GM23338 (cell line): ENCODE data around the gene SPATA33. TPM values are rescaled to one million over a fixed set of nuclear protein-coding genes. Genes with fewer than 3 reads are reported as not detected.
A peak's percentile ranks its signal among the peaks of the same experiment; 100 is the strongest.

Experiments used
- ATAC-seq: fragments of 200-7000 bp; cut with Tn5 transposase; 3 replicates; pipeline ENCODE4 v1.9.1; 2020
- DNase-seq: peaks from one replicate; pipeline ENCODE4 v3.0.0-alpha.2; 2015; ENCODE audit warnings: low spot score
- H2AFZ ChIP-seq: fragments of 200-600 bp; sonication (generic); 2 replicates; pipeline ENCODE4 v1.8.0; 2016; ENCODE audit warnings: antibody characterized with exemption, mild to moderate bottlenecking, moderate library complexity
- H3F3A ChIP-seq: fragments of 200-600 bp; sonication (generic); replicated peaks from 2 replicates; pipeline ENCODE4 v1.8.0; 2017; ENCODE audit warnings: antibody characterized with exemption, mixed run types, low read depth
- H3K27ac ChIP-seq: fragments of 200-600 bp; sonication (generic); 2 replicates; pipeline ENCODE4 v1.6.1; 2016; ENCODE audit warnings: low read depth
- H3K27me3 ChIP-seq: fragments of 200-600 bp; sonication (generic); 2 replicates; pipeline ENCODE4 v1.8.0; 2016; ENCODE audit warnings: mild to moderate bottlenecking, mixed run types, moderate library complexity; ENCODE audit not compliant: insufficient read depth
- H3K36me3 ChIP-seq: fragments of 200-600 bp; sonication (generic); 2 replicates; pipeline ENCODE4 v1.8.0; 2016; ENCODE audit warnings: mild to moderate bottlenecking; ENCODE audit not compliant: insufficient read depth
- H3K4me1 ChIP-seq: fragments of 200-600 bp; sonication (generic); 2 replicates; pipeline ENCODE4 v1.8.0; 2016; ENCODE audit warnings: mild to moderate bottlenecking, moderate library complexity; ENCODE audit not compliant: insufficient read depth
- H3K4me2 ChIP-seq: fragments of 200-600 bp; sonication (generic); 2 replicates; pipeline ENCODE4 v1.7.1; 2017; ENCODE audit warnings: mixed run types
- H3K4me3 ChIP-seq: fragments of 200-600 bp; sonication (generic); 2 replicates; pipeline ENCODE4 v1.6.1; 2016; ENCODE audit warnings: mixed run types
- H3K79me2 ChIP-seq: fragments of 200-600 bp; sonication (generic); replicated peaks from 2 replicates; pipeline ENCODE4 v1.8.0; 2017; ENCODE audit warnings: mild to moderate bottlenecking; ENCODE audit not compliant: insufficient read depth
- H3K9me2 ChIP-seq: fragments of 200-600 bp; sonication (generic); 2 replicates; pipeline ENCODE4 v1.8.0; 2017; ENCODE audit not compliant: insufficient read depth
- H4K20me1 ChIP-seq: fragments of 200-600 bp; sonication (generic); replicated peaks from 2 replicates; pipeline ENCODE4 v1.8.0; 2017; ENCODE audit warnings: mild to moderate bottlenecking; ENCODE audit not compliant: insufficient read depth
- H3K27ac Mint-ChIP-seq: 2 replicates; pipeline ENCODE4 v1.8.0; 2020; ENCODE audit warnings: inconsistent platforms, mild to moderate bottlenecking, moderate library complexity, mixed read lengths
- H3K27me3 Mint-ChIP-seq: 3 replicates; pipeline ENCODE4 v1.8.0; 2022; ENCODE audit warnings: low read depth, mild to moderate bottlenecking, moderate library complexity, mixed read lengths, inconsistent platforms; ENCODE audit not compliant: insufficient read depth, poor library complexity
- H3K36me3 Mint-ChIP-seq: 3 replicates; pipeline ENCODE4 v1.8.0; 2021; ENCODE audit warnings: low read depth, mild to moderate bottlenecking, inconsistent platforms, moderate library complexity, mixed read lengths
- H3K4me1 Mint-ChIP-seq: 3 replicates; pipeline ENCODE4 v1.8.0; 2020; ENCODE audit warnings: mild to moderate bottlenecking, inconsistent platforms, mixed read lengths
- H3K4me3 Mint-ChIP-seq: 3 replicates; pipeline ENCODE4 v1.8.0; 2021; ENCODE audit warnings: moderate library complexity, mild to moderate bottlenecking, inconsistent platforms, mixed read lengths
- H3K9me3 Mint-ChIP-seq: 3 replicates; pipeline ENCODE4 v1.8.0; 2020; ENCODE audit warnings: moderate library complexity, mild to moderate bottlenecking, inconsistent platforms, mixed read lengths
- CREB1 ChIP-seq: fragments of 250-450 bp; sonication (Bioruptor Pico); IDR thresholded peaks from 2 replicates; pipeline ENCODE4 v1.5.0; 2020; ENCODE audit warnings: low read depth, mild to moderate bottlenecking, moderate library complexity
- EZH2 ChIP-seq: fragments of 200-600 bp; sonication (generic); IDR thresholded peaks from one replicate; pipeline ENCODE4 v1.8.0; 2017; ENCODE audit warnings: antibody characterized with exemption, mild to moderate bottlenecking, low read depth; ENCODE audit not compliant: unreplicated experiment
- EZH2phosphoT487 ChIP-seq: fragments of 200-600 bp; sonication (generic); IDR thresholded peaks from one replicate; pipeline ENCODE4 v1.8.1; 2018; ENCODE audit warnings: antibody characterized with exemption; ENCODE audit not compliant: unreplicated experiment
- NANOG ChIP-seq: IDR thresholded peaks from 2 replicates; pipeline ENCODE4 v1.6.1; 2016; ENCODE audit warnings: antibody characterized with exemption, borderline replicate concordance
- POLR2AphosphoS5 ChIP-seq: IDR thresholded peaks from 2 replicates; pipeline ENCODE4 v1.6.1; 2016; ENCODE audit warnings: antibody characterized with exemption, low read depth
- STAT1 ChIP-seq: IDR thresholded peaks from one replicate; pipeline ENCODE4 v1.6.1; 2016; ENCODE audit warnings: antibody characterized with exemption; ENCODE audit not compliant: unreplicated experiment
- ZNF331 ChIP-seq: fragments of 250-450 bp; sonication (Bioruptor Pico); IDR thresholded peaks from 2 replicates; pipeline ENCODE4 v1.5.0; 2020; ENCODE audit warnings: low read depth, mild to moderate bottlenecking, moderate library complexity
- polyA plus RNA-seq: library from polyadenylated mRNA; unstranded; fragments of >200 nt; fragmentation: Nextera tagmentation; extraction: Ambion mirVana; gene quantifications from 2 replicates; pipeline ENCODE4 v1.2.1, GENCODE V29; 2016
- total RNA-seq: library from RNA; depleted of rRNA; stranded (reverse); fragments of >200 nt; shearing (Covaris generic); gene quantifications from 2 replicates; pipeline ENCODE4 v1.2.3, GENCODE V29; 2014
- TF ChIP-seq, protein P1 (sequence below): IDR thresholded peaks from one replicate; pipeline ENCODE4 v1.6.1; 2018; ENCODE audit warnings: antibody characterized with exemption; ENCODE audit not compliant: unreplicated experiment
- TF ChIP-seq, protein P2 (sequence below), 2 experiments: fragments of 200-600 bp in 1 of 2; sonication (generic) in 1 of 2; conservative IDR thresholded peaks; 2 replicates each; pipeline versions ENCODE4 v1.5.1 to v1.6.1; 2016 to 2017; ENCODE audit warnings: antibody characterized with exemption in 2 of 2, low read depth in 2 of 2, mild to moderate bottlenecking in 2 of 2, moderate library complexity in 1 of 2
- TF ChIP-seq, protein P3 (sequence below): IDR thresholded peaks from 2 replicates; pipeline ENCODE4 v1.6.1; 2016; ENCODE audit warnings: antibody characterized with exemption

The SPATA33 gene
- total and polyA plus RNA-seq, 2 experiments from 2014 or later, result 5.8 to 17.4 TPM

DNA sequence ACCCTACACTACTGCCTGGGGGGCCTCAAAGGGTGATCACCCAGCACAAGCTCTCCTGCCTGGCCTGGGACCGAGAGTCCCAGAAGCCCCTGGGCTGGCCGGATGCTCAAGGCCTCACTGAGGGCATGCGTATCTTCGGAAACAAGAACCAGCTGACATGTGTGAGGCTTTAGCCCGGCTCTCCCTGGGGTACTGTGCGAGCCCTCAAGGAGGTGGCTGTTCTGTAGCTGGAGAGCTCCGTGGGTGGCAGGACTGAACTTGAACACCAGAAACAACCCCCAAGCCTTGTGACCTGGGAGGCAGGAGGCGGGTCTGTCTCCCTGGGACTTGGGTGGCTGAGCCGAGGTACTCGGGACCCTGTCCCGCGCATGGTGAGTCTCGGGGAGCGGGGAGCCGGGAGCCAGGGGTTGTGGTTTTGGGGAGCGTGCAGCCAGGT lies 37.2 kb upstream of the SPATA33 start:
- Histone ChIP-seq H3K9me2 (no peaks in the 10 kb centered on the region), H3F3A (peaks cover 8% of the 10 kb centered on the region; the same call in 1 of the 2 replicates), H3K79me2 (no peaks in the 10 kb centered on the region), H4K20me1 (no peaks in the 10 kb centered on the region), H3K4me2 (no peak overlapping the region), H2AFZ (peak overlapping the region; percentile 81), H3K4me1 (peaks cover 3% of the 10 kb centered on the region; the same call in 1 of the 2 replicates), H3K27me3 (peaks cover 5% of the 10 kb centered on the region; the same call in 1 of the 2 replicates), H3K4me3 (no peak overlapping the region), H3K36me3 (no peaks in the 10 kb centered on the region), H3K27ac (no peak overlapping the region)
- TF ChIP-seq, protein P1, sequence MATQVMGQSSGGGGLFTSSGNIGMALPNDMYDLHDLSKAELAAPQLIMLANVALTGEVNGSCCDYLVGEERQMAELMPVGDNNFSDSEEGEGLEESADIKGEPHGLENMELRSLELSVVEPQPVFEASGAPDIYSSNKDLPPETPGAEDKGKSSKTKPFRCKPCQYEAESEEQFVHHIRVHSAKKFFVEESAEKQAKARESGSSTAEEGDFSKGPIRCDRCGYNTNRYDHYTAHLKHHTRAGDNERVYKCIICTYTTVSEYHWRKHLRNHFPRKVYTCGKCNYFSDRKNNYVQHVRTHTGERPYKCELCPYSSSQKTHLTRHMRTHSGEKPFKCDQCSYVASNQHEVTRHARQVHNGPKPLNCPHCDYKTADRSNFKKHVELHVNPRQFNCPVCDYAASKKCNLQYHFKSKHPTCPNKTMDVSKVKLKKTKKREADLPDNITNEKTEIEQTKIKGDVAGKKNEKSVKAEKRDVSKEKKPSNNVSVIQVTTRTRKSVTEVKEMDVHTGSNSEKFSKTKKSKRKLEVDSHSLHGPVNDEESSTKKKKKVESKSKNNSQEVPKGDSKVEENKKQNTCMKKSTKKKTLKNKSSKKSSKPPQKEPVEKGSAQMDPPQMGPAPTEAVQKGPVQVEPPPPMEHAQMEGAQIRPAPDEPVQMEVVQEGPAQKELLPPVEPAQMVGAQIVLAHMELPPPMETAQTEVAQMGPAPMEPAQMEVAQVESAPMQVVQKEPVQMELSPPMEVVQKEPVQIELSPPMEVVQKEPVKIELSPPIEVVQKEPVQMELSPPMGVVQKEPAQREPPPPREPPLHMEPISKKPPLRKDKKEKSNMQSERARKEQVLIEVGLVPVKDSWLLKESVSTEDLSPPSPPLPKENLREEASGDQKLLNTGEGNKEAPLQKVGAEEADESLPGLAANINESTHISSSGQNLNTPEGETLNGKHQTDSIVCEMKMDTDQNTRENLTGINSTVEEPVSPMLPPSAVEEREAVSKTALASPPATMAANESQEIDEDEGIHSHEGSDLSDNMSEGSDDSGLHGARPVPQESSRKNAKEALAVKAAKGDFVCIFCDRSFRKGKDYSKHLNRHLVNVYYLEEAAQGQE, result no peak
- TF ChIP-seq CREB1 (no peak), POLR2AphosphoS5 (no peak), EZH2phosphoT487 (no peak)
- Mint-ChIP-seq H3K27me3 (peaks cover 24% of the 10 kb centered on the region), H3K36me3 (no peaks in the 10 kb centered on the region; the same call in 2 of the 3 replicates), H3K4me3 (no peak overlapping the region), H3K4me1 (peaks cover 23% of the 10 kb centered on the region), H3K9me3 (peaks cover 3% of the 10 kb centered on the region; the same call in 1 of the 3 replicates), H3K27ac (no peak overlapping the region)
- ATAC-seq, result peak; percentile 9
- no peak for DNase-seq

DNA sequence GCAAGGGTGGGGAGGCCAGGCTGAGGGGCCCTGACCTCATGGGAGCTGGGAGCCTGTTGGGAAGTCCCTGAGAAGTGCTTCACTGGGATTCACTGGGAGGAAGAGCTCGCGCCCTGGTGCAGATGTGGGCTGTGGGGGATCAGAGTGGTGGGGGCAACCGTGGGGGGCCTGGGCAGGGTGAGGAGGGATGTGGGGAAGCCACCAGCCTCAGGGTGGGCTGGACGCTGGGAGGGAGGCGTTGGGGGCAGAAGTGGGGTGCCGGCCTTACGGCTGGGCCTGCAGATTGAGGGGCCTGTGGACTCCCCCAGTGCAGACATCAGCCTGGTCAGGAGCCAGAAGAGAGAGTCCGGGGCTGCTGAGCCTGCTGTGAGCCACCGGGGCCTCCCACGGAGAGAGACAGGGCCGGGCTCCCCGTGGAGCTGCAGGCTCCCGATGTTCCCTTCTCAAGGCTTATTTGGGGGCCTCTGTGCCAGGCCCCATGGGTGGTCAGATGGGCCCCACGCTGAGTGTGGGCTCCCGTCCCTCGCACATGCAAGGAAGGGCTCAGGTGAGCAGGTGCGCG lies 36.4 kb upstream of the SPATA33 start:
- no peak overlapping the region for H3K4me3 Mint-ChIP-seq
- TF ChIP-seq STAT1 (no peak), EZH2 (no peak), CREB1 (no peak), NANOG (no peak), ZNF331 (CRISPR knock-in tag) (no peak), EZH2phosphoT487 (no peak), POLR2AphosphoS5 (no peak)
- TF ChIP-seq, protein P2, sequence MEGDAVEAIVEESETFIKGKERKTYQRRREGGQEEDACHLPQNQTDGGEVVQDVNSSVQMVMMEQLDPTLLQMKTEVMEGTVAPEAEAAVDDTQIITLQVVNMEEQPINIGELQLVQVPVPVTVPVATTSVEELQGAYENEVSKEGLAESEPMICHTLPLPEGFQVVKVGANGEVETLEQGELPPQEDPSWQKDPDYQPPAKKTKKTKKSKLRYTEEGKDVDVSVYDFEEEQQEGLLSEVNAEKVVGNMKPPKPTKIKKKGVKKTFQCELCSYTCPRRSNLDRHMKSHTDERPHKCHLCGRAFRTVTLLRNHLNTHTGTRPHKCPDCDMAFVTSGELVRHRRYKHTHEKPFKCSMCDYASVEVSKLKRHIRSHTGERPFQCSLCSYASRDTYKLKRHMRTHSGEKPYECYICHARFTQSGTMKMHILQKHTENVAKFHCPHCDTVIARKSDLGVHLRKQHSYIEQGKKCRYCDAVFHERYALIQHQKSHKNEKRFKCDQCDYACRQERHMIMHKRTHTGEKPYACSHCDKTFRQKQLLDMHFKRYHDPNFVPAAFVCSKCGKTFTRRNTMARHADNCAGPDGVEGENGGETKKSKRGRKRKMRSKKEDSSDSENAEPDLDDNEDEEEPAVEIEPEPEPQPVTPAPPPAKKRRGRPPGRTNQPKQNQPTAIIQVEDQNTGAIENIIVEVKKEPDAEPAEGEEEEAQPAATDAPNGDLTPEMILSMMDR (conservative IDR thresholded peaks at IDR 0.05; ENCODE audit: low read depth in 2 of 2), result no peak
- TF ChIP-seq, protein P3, sequence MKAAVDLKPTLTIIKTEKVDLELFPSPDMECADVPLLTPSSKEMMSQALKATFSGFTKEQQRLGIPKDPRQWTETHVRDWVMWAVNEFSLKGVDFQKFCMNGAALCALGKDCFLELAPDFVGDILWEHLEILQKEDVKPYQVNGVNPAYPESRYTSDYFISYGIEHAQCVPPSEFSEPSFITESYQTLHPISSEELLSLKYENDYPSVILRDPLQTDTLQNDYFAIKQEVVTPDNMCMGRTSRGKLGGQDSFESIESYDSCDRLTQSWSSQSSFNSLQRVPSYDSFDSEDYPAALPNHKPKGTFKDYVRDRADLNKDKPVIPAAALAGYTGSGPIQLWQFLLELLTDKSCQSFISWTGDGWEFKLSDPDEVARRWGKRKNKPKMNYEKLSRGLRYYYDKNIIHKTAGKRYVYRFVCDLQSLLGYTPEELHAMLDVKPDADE, result no peak
- TF ChIP-seq, protein P1, result no peak

More for the DNA sequence above, 36.4 kb upstream of the SPATA33 start:
- Histone ChIP-seq H3K27me3 (peaks cover 5% of the 10 kb centered on the region; the same call in 1 of the 2 replicates), H3K79me2 (no peaks in the 10 kb centered on the region), H3F3A (peaks cover 8% of the 10 kb centered on the region; the same call in 1 of the 2 replicates), H3K9me2 (no peaks in the 10 kb centered on the region), H2AFZ (no peak overlapping the region), H3K4me1 (peaks cover 3% of the 10 kb centered on the region; the same call in 1 of the 2 replicates), H3K4me3 (no peak overlapping the region), H3K4me2 (no peak overlapping the region), H3K27ac (no peak overlapping the region), H4K20me1 (no peaks in the 10 kb centered on the region), H3K36me3 (no peaks in the 10 kb centered on the region)
- peaks cover 3% of the 10 kb centered on the region; the same call in 1 of the 3 replicates for H3K9me3 Mint-ChIP-seq
- peaks cover 24% of the 10 kb centered on the region for H3K4me1 Mint-ChIP-seq
- no peaks in the 10 kb centered on the region; the same call in 2 of the 3 replicates for H3K36me3 Mint-ChIP-seq
- no peak for DNase-seq
- no peak overlapping the region for H3K27ac Mint-ChIP-seq
- no peak for ATAC-seq
- peaks cover 28% of the 10 kb centered on the region for H3K27me3 Mint-ChIP-seq
